Hematopoietic multipotent progenitor cell treated with erythropoietin and hydrocortisone succinate and interleukin-3 and kit ligand, for 15 days (in vitro differentiated cells): ENCODE data around the gene ABHD1.

ENCODE experiments used
- DNase-seq: peaks from one replicate; pipeline ENCODE4 v3.0.0-alpha.2; 2015; ENCODE audit warnings: low spot score

Gene ABHD1

DNA sequence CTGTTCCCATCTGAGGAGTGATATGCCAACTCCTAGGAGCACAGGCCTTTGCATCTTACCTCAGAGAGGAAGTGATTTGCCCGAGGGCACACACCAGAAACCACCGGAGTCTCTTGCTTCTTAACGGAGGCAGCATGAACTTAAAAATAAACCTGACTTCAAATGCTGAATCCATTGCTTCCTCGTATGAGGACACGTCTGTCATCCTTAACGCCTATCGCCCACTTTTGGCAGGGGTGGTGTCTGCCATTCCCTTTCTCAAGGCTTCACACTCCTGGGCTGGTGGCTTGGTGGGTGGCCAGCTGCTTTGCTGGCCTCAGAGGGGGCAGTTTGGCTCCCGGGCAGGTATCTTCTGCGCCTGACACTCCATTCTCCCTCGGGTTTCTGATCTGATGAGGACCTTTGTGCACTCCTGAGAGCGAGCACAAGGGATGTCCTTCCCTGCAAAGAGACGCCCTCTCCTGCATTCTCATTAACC is 11.9 kb downstream of the ABHD1 start:
- DNase-seq: no peak

DNA sequence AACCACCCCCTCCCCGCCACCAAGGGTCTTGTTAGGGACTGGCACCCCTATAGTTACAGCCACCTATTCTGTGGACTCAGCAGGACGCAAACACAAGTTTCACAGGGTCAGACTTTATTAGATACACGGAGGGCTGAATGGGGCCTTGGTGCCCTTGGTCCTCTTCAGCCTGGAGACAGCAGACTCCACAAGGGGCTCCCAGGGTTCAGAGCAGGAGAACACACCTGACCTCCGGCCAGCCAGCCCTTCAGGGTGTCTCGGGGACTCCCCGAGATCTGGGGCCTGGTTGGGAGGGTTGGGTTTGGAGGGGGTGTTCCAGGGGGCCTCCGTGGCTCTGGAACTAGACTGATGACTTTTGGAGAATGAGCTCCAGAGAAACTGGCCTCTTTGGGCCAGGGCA is 13.1 kb downstream of the ABHD1 start:
- DNase-seq: no peak

DNA sequence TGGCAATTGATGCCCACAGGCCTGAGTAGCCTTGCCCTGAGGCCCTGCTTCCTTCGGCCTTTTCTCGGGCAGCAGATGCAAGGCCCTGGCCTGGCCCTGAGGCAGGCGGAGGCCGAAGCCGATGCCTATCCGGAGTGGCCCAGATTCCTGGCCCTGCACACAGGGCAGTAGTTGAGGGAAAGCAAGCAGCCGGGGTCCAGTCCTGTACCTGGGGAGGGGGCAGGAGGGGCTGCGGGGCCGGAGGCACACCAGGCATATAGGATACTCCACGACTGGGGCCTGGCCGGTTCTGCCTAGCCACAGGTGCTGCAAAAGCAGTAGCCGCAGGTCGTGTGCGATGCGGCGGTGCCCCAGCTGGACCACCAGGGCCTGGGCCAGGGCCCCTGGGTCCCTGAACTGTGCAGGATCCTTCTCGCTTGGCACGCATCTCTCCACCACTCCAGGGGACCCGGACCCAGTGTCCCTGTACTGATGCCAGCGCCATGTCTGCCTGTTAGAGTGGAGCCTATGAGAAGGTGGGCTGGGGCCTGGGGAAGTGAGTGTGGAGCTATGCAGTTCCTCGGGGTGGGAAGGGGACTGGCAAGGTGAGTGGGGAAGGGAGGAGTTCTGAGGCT is 13.8 kb downstream of the ABHD1 start:
- DNase-seq: no peak

DNA sequence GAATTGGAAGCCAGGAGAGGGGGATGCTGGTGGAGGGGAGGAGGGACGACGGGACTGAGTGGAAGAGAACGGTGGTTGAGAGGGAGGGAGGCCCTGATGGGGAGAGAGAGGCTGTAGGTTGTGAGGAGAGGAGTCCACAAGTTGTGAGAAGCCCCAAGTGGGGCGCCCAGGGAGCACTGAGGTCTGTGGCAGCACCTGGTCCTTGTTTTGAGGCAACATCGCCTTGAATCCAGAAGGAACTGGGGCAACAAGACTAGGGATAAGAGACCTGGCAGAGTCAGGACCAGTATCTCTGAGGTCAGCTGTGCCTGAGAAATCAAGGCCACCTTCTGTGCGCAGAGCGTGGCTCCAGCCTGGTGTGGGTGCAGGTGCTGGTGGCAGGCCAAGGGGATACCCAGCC is 14.5 kb downstream of the ABHD1 start:
- DNase-seq: no peak

DNA sequence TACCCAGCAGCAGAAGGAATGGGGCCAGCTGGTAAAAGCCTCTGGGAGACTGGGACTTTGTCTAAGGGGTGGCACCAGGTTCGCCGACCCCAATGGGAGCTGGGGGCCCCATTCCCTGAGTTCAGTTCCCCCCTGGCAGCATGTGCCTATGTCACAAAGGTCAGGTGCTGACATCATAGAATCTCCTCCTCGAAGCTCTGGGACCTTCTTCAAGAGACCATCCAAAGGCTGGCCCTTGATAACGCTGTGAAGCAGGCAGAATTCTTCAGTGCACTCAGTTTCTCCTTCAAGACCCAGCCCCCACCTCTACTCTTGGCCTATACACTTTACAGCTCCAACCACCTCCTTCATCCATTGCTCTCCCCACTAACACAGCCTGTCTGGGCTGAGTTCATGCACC is 15.7 kb downstream of the ABHD1 start, which contains the start of gene PRR30:
Gene PRR30 (minus strand): TSS at position 101 of the 400 bp plus-strand sequence. CDS start 1,081 bp downstream, outside the sequence.
- no peak for DNase-seq

DNA sequence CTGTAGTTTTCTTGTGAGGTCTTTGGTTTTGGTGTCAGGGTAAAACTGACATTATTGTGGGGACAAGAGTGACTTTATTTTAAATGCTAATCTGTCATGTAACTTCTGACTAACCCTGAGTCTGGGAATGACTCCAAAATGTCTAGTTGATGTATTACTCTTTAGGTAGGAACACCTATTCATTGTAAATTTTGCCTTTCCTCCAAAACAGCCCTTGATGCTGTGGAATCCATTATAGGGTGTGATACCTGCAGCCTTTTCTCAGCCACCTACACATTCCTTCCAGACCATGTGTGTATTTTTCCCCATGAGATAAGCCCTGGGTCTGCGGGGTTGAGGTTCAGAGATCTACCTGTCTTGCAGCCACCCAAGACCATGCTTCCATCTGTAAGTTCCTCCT is 19.7 kb downstream of the ABHD1 start:
- no peak for DNase-seq

DNA sequence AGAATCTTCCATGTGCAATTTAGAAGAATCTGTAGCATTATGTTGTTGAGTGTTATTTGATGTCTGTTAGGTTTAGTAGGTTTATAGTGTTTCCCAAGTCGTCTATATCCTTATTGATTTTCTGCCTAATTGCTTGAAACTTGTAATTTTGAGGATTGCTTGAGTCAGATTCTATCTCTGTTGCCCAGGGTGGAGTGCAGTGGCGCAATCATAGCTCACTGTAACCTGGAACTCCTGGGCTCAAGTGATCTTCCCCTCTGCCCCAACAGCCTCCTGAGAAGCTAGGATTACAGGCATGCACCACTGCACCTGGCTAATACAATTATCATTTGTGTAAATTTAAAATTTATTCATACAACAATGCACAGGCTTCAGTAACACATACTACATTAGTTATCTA is 22.1 kb downstream of the ABHD1 start:
- DNase-seq: no peak

DNA sequence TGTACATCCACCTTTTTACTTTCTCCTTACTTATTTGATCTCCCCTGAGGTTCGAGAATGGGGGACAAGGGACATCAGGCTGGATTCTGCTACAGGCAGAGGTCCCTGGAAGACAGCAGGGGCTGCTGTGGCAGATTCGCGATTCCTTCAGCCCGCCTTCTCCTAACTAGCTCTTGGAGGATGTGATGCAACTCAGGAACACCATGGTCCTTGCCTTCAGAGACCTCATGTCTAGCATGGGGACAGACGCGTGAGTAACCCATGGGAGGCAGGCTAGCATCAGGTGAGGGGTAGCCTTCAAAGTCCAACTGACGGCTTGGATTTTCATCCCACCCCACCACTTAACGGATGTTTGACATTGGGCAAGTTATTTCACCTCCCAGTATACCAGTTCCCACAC is 24.3 kb downstream of the ABHD1 start:
- no peak for DNase-seq

DNA sequence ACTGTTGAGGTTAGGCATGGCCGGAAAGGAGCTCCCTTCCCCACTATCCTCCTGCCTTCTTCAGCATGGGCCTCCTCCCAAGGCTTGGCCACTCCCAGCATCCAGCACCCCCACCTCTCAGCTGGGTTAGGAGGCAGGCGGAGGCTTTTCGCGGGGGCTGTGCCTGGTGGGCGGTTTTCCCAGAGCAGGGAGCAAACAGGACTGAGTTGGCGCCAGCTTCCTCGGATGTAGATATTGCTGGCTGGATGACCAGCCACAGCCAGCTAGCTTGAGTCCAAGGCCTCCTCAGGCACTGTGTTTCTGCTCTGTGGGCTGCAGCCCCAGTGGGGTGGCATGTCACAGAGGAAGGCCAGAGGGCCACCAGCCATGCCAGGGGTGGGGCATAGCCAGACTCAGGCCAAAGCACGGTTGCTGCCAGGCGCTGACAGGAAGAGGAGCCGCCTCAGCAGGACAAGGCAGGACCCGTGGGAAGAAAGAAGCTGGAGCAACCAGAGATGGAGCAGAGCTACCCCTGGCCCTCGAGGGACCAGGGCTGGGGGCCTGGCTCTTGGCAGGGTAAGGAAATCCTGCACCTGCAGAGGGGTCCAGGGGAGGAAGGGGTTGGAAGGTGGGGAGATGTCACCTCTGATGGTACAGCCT is 25.3 kb downstream of the ABHD1 start, which contains the start of gene TCF23:
Gene TCF23 (plus strand): TSS at position 204 of the 639 bp plus-strand sequence. CDS start 130 bp downstream, at position 334.
- no peak for DNase-seq

DNA sequence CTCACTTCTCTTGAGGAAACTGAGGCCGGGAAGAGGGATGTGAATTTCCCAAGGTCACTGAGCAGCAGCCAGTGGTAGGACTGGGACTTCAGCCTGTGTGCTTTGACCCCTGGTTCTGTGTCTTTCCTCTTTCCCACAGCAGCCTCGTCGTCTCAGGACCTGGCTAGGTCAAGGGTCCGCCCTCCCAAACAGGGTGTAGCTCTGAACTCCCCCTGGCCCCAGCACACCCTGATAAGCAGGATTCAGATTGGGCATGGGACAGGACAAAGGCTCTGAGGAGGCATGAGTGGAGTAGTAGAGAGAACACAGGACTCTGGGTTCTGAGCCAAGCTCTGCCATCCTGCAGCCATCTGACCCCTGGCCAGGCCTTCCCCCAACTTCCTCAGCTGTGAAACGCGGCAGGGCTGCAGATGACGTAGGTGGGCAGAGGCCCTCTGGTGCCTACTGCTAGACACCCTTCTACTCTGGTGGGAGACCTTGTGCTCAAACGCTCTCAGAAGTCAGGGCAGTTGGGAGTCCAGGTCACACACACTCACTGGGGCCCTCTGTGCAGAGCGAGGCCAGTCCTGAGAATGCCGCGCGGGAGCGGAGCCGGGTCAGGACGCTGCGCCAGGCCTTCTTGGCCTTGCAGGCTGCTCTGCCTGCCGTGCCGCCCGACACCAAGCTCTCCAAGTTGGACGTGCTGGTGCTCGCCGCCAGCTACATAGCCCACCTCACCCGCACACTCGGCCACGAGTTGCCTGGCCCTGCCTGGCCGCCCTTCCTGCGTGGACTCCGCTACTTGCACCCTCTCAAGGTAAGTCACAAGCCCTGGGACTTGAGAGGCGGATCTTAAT is 26.2 kb downstream of the ABHD1 start:
- no peak for DNase-seq

DNA sequence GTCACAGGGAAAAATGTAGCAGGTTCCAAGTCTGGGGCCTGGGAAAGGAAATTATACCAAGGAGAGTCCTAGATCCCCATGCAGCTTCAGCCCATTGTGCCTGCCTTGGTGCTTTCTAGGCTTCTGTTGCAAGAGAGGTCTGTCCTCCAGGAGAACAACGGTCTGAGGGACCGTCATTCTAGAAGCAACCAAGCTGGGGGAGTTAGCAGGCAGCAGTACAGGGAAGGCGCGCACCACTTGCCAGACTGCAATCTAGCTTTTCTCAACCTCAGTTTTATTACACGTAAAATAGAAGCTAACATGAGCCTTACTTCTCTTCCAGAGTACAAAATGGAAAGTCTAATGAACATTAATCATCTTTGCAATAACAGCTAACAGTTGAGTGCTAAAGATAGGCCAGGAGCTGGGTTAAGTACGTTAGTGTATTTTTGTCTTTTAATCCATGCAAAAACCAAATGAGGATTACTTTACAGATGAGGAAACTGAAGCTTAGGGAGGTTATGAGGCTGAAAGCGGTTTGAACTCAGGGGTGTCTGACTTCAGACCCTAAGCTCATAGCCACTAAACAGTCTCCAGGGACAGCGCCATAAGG is 27.1 kb downstream of the ABHD1 start:
- no peak for DNase-seq

DNA sequence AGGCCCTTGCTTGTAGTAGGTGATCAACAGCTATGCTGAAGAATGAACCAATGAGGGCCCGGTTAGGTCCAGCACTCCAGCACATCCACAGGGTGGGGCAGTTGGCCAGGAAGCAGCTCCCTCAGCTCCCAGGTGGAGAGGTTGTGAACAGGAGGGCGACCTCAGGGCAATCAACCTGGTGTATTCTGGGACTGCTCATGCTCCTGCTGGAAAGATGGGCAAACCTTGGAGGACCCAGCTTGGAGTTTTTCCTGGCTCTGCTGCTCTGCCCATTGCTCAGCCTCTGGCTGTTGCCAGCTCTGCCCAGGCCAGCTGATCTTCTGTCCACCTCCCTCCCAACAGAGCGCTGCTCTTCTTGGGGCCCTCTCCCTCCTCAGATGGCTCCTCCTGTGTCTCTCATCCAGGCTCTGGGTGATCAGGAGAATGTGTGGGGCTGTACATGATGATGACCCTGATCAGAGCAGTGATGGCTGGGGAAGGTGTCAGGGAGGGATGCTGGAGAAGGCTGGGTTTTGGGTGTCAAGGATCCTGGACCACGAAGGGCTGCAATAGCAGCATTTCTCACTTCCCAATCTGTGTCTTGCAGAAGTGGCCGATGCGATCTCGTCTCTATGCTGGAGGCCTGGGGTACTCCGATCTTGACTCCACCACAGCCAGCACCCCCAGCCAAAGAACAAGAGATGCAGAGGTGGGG is 28.6 kb downstream of the ABHD1 start:
- DNase-seq: no peak

DNA sequence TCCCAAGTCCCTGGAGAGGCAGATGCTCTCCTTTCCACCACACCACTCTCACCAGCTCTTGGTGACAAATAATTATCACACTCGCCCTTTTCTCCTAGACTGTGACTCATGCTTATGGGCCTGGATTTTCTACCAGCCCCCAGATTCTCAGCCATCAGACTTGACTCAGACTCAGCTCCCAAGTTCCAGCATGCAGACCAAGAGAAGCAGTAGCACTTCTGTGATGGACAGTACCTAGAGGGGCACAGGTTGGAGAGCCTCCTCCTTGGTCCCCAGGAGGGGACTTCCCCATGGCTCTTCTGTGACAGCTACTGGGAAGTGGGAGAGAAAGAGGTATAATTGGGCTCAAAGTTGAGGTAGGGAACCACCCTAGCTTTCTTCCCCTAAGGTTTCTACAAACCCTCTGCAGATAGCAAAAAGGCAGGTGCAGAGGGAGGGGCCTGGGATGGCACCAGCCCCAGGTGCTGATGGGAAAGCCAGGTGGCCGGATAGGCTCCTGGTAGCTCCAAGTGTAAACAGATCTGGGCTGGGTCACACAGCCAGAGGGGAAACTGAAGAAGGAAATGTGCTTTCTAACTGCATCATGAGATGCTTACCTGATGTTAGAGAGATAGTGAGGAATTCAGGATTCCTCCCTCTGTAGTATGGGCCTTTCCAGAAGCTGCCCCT is 29.3 kb downstream of the ABHD1 start:
- DNase-seq: no peak

DNA sequence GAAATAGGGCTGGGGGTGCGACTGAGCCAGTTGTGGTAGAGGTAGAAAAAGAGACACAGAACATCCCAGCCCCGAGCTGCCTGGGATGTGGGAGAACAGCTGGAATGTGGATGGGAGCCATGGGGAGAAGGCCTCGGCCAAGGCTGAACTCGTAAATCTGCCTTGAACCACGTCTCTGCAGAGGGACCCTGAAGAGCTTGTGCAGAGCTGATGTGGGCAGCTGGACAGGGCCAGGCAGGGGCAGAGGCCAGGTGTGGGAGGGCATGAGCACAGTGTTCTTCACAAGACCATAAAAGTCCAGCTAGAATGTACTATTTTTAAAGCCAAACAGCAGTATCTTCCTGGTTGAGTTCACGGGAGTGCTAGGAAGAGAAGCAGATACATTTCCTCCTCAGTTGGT is 30.9 kb downstream of the ABHD1 start:
- no peak for DNase-seq

DNA sequence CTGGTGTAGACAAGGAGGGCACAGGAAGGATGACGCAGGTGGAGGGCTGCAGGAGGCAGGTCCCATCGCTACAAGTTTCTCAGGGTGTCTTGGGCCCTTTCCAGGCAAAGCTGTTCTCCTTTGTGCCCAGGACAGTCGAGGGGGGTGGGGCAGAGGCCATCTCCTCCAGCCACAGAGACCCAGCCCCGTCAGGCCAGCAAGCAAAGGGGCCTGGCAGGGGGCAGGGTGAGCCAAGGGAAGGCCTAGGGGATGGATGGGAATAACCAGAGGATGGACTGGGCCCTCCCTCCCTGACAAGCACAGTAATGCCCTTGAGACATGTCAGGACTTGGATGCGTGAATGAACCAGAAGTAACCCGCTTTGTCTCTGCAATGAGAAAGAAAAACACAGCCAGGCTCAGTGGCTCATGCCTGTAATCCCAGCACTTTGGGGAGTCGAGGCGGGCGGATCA is 31.5 kb downstream of the ABHD1 start:
- DNase-seq: no peak

DNA sequence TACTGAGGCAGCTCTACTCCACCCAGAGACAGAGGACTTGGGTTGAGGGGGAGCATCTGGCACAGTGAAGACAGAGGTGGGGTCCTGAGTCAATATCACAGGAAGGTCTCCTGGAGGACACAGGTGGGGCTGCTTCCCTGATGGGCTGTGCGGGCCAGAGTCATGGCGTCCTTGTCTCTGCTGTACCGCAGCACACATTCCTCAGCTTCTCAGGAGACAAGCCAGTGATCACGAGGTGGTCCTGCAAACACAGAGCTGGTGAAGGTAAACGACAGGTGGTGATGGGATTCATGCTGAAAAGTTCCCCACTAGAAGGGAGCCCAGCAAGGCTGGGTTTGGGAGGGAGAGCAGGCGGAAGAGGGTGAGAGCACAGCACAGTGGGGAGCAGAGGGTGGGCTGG is 34.9 kb downstream of the ABHD1 start:
- no peak for DNase-seq

DNA sequence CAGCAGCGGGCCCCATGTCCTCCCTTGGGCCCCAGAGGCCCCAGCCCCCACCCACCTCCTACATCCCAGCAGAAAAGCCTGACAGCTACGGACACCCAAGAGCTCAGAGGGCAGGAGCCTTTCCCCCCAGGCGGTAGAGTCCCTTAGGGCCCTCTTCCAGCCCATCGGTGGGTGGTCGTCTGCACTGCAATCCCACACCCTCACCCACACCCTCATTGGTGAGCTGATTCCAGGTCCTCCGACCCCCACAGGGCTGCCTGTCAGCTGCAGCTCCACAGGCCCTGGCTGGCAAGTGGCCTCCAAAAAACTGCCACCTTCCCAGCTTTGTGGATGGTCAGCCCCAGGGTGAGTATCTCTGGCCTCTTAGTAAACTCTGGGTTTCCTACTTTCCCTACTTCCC is 35.7 kb downstream of the ABHD1 start:
- no peak for DNase-seq

DNA sequence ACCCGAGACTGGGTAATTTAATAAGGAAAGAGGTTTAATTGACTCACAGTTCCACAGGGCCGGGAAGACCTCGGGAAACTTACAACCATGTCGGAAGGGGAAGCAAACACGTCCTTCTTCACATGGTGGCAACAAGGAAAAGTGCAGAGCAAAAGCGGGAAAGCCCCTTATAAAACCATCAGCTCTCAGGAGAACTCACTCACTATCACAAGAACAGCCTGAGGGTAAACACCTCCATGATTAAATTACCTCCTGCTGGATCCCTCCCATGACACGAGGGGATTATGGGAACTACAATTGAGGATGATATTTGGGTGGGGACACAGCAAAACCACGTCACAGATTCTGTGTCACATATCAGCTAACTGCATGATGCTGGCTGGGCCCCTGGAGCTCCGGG is 36.6 kb downstream of the ABHD1 start:
- no peak for DNase-seq

DNA sequence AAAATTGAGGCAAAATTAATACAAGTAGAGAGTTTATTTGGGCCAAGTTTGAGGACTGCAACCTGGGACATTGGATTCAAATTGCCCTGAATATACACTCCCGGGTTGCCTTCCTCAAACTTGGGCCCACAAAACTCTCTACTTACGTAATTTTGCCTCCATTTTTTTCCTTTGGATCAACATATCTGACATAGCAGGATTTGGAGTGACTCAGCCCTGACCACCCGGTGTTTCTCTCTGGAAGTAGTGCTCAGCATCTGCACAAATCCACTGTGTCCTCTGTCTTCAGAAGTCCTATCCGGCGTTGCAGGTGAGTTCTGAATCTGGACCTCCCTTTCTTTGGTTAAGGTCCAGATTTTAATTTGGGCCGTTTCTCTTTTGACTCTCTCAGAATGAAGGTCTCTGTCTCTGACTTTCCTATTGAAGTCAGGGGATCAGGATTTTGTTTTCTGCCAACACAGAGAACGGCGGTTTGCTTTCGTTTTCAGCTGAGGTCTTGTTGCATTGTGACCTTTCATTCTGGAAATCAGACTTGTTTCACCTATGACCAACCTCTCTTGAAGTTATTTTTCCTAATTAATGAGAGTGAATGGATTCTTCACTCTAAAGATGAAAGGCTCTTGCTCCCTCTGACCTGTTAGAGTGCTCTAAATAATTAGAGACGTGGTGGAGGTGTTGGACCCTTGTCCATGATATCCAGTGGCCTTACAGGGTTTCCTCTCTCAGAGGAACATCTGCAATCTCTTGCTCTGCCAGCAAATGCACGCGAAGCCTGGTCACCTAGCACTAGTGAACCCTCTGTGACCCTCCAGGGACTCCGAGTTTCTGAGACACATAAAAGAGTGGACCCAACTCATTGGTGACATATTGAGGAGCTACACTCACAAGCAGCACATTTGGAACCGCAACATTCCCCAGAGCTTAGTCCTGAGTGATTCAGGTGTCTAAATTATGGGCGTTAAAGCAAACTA is 38.8 kb downstream of the ABHD1 start:
- no peak for DNase-seq
